NCI-H748 (cell line): Measurements from ENCODE around the gene TDRD12.
"Not testable (repeated sequence)": the region's sequence is repeated elsewhere in the genome, so short reads cannot be mapped to it uniquely, and the experiment has no call there.

ENCODE experiments used
- DNase-seq: peaks from one replicate; lab custom pipeline; 2025; ENCODE audit not compliant: unreplicated experiment; lab: John Stamatoyannopoulos, UW

Gene TDRD12

GRCh38 chr19:32830231-32831014, 110.9 kb downstream of the TDRD12 start:
- no peak for DNase-seq

DNA sequence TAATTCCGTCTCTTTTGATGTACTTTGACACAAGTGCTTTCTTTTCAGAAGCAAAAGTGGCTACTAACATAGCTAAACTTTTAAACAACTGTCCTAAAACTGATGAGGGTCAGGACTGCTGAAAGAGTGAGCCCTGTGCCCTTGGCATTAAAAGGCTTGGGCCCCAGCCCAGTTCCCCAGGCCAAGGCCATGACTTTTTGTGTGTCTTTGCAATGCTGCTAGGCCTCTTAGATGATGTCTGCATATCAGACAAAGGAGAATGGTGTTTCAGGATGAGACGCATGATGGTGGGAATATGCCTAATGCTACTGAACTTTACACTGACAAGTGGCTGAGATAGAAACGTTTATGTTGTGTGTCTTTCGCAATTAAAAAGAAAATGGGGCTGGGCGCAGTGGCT, 112.0 kb downstream of the TDRD12 start:
- no peak for DNase-seq

DNA sequence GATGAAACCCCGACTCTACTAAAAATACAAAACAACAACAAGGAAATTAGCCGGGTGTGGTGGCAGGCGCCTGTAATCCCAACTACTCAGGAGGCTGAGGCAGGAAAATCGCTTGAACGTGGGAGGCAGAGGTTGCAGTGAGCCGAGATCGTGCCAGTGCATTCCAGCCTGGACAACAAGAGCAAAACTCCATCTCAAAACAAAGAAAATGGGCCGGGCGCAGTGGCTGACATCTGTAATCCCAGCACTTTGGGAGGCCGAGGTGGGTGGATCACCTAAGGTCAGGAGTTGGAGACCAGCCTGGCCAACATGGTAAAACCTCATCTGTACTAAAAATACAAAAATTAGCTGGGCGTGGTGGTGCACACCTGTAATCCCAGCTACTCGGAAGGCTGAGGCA, 112.5 kb downstream of the TDRD12 start:
- not testable (repeated sequence) for DNase-seq

DNA sequence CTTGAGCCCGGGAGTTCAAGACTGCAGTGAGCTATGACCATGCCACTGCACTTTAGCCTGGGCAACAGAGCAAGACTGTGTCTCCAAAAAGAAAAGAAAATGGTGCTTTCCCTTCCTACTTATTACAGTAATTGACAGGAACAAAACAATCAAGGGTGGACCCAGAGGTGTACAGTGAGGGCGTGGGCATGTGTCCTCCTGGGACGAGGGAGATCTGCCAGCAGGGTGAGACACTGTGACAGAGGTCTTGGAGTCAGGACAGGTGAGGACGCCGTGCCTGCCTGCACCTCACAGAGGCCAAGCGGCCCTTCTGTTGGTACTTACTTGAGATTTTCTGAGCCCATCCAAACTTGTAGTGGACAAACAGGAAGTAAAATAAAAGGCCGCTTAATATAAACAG, 113.3 kb downstream of the TDRD12 start:
- DNase-seq, result not testable (repeated sequence)

DNA sequence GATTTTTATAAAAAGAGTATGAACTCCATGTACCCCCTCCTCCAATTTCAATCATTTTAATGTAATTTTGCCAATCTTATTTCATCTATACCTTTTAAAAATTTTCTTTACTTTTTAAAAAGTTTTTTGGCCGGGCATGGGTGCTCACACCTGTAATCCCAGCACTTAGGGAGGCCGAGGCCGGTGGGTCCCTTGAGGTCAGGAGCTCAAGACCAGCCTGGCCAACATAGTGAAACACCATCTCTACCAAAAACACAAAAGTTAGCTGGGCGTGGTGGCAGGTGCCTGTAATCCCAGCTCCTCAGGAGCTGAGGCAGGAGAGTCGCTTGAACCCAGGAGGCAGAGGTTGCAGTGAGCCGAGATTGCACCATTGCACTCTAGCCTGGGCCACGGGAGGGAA, 113.8 kb downstream of the TDRD12 start:
- not testable (repeated sequence) for DNase-seq

GRCh38 chr19:32837531-32837930, 118.0 kb downstream of the TDRD12 start:
- no peak for DNase-seq

DNA sequence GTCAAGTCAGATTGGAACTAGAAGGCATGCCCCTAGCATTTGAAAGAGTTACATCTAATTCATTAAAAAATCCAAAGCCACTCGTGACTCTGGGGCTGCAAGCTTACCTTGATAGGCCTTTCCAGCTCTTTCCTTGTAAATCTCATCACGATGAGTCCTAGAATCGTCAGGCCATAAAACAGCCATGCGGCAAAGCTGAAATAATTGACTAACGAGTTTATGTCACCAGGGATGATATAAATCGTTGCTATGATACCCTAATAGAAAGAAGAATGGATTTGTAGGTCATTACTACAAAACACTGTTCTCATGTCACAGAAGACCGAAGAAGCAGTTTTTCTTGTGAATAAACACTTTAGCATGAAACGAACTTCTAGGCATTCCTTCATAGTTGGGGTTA, 122.5 kb downstream of the TDRD12 start:
- no peak for DNase-seq

- DNase-seq, result no peak
Observed at GRCh38 chr19:32843716-32844245, 124.2 kb downstream of the TDRD12 start.

- DNase-seq, result not testable (repeated sequence)
Observed at GRCh38 chr19:32848035-32848434, 128.5 kb downstream of the TDRD12 start.

DNA sequence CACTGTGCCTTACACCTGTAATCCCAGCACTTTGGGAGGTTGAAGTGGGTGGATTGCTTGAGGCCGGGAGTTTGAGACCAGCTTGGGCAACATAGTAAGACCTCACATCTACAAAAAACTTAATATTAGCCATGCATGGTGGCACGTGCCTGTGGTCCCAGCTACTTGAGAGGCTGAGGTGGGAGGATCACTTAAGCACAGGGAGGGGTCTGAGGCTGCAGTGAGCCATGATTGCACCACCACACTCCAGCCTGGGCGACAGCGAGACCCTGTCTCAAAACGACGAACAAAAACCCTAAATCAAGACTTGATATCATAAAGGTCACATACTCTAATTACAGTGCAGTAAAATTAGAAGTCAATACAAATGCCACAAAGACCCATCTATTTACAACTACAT, 132.6 kb downstream of the TDRD12 start:
- no peak for DNase-seq

GRCh38 chr19:32856818-32857217, 137.3 kb downstream of the TDRD12 start:
- not testable (repeated sequence) for DNase-seq

- DNase-seq, result no peak
Observed at GRCh38 chr19:32857584-32857983, 138.0 kb downstream of the TDRD12 start.

GRCh38 chr19:32858155-32858554, 138.6 kb downstream of the TDRD12 start:
- no peak for DNase-seq

DNA sequence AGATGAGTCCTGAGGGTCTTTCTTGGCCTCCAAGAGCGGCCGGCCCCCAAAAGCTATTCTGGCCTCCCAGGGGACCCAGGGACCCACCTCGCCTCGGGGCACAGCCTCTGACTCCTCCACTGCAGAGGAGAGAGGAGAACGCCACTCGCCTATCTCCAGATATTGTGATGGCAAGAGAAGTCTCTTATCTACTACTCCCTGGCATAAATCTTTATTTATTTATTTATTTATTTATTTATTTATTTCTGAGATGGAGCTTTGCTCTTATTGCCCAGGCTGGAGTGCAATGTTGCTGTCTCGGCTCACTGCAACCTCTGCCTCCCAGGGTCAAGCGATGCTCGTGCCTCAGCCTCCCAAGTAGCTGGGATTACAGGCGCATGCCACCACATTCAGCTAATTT, 139.0 kb downstream of the TDRD12 start:
- no peak for DNase-seq

DNA sequence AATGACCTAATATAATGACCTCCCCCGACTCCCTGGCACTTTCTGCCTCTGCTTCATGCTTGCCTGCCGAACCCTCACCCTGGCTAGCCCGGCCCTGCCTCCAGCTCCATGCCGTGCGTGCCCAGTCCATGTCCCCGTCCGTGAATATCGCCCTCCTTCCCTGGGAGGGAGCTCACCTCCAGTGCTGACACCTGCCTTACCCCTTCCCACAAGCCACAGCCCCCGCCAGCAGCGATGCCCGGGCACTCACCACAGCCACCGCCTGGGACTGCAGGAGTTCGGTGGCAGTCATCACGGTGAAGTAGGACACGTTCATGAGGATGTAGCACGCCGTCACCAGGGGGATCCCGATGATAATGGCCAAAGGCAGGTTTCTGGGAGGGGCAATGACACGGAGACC, 140.0 kb downstream of the TDRD12 start:
- DNase-seq, result no peak

DNA sequence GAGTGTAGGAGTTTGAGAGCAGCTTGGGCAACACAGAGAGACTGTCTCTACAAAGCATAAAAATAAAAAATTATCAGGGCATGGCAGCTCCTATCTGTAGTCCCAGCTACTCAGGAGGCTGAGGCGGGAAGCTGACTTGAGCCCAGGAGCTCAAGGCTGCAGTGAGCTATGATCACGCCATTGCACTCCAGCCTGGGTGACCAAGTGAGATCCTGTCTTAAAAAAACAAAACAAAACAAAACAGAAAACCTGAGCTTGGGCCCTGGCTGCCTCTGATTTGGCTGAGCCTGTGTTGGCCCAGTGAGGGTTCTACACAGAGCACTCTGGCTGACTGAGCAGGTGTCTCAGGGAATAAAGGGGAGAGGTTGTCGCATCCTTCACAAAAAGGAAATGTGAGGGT, 142.0 kb downstream of the TDRD12 start:
- no peak for DNase-seq

DNA sequence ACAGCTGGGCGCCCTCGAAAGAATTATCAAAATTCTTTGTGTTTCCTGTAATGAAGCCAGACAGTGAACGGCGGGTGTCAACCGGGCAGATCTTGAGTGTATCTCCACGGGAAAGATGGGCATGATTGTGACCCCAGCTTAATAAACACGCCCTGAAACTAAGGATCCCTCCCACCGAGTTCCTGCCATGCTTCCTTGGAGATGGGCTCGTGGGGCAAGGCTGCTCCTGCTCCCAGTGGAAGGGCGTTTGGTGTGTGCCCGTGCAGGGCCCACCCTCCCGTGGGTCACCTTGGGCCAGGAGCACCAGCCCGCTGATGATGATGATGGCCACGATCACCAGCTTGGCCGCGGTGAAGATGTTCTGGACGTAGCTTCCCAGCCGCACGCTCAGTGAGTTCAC, 142.6 kb downstream of the TDRD12 start:
- DNase-seq, result no peak

- DNase-seq, result no peak
Observed at GRCh38 chr19:32862741-32863140, 143.2 kb downstream of the TDRD12 start.

DNA sequence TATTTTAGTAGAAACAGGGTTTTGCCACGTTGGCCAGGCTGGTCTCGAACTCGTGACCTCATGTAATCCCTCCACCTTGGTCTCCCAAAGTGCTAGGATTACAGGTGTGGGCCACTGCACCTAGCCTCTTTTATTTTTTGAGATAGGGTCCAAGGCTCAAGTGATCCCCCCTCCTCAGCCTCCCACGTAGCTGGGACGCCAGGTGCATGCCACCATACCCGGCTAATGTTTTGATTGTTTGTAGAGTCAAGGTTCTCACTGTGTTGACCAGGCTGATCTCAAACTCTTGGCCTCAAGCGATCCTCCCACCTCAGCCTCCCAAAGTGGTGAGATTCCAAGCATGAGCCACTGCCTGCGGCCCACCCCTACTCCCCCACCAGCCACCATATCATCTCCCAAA, 143.7 kb downstream of the TDRD12 start:
- DNase-seq, result no peak

GRCh38 chr19:32863841-32864240, 144.3 kb downstream of the TDRD12 start:
- DNase-seq, result no peak

GRCh38 chr19:32864318-32865007, 144.9 kb downstream of the TDRD12 start:
- no peak for DNase-seq

- DNase-seq, result no peak
Observed at GRCh38 chr19:32865326-32865725, 145.8 kb downstream of the TDRD12 start.
